ENCODE data around the gene PARD3B. TPM values are rescaled to one million over a fixed set of nuclear protein-coding genes. Genes with fewer than 3 reads are reported as not detected.

Gene PARD3B
- total RNA-seq, 1 donor from 2014 or later, result not detected

GRCh38 chr2:204945376-204945775, 400.1 kb downstream of the PARD3B start:
- Mint-ChIP-seq H3K36me3 (ENCODE audit: low read depth) (no peaks in the 10 kb centered on the region), H3K9me3 (peaks cover 7% of the 10 kb centered on the region), H3K27ac (no peak overlapping the region), H3K4me3 (no peak overlapping the region), H3K4me1 (no peaks in the 10 kb centered on the region), H3K27me3 (no peaks in the 10 kb centered on the region)
- ATAC-seq (ENCODE audit: low read depth), result no peak
- ChIA-PET POLR2A (no interaction called here), CTCF (no interaction called here)
- DNase-seq, result no peak
- intact Hi-C loops (cut with micrococcal nuclease), result no loop called here
- TF ChIP-seq, protein P1, sequence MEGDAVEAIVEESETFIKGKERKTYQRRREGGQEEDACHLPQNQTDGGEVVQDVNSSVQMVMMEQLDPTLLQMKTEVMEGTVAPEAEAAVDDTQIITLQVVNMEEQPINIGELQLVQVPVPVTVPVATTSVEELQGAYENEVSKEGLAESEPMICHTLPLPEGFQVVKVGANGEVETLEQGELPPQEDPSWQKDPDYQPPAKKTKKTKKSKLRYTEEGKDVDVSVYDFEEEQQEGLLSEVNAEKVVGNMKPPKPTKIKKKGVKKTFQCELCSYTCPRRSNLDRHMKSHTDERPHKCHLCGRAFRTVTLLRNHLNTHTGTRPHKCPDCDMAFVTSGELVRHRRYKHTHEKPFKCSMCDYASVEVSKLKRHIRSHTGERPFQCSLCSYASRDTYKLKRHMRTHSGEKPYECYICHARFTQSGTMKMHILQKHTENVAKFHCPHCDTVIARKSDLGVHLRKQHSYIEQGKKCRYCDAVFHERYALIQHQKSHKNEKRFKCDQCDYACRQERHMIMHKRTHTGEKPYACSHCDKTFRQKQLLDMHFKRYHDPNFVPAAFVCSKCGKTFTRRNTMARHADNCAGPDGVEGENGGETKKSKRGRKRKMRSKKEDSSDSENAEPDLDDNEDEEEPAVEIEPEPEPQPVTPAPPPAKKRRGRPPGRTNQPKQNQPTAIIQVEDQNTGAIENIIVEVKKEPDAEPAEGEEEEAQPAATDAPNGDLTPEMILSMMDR (IDR thresholded peaks at IDR 0.05), result no peak

- Mint-ChIP-seq H3K4me1 (no peaks in the 10 kb centered on the region), H3K36me3 (ENCODE audit: low read depth) (no peaks in the 10 kb centered on the region), H3K27ac (no peak overlapping the region), H3K9me3 (peaks cover 7% of the 10 kb centered on the region), H3K4me3 (no peak overlapping the region), H3K27me3 (no peaks in the 10 kb centered on the region)
- ChIA-PET POLR2A (no interaction called here), CTCF (no interaction called here)
- DNase-seq (no peak), ATAC-seq (ENCODE audit: low read depth) (no peak)
- TF ChIP-seq, protein P1 (IDR thresholded peaks at IDR 0.05), result no peak
- intact Hi-C loops (cut with micrococcal nuclease), result no loop called here
These were observed 401.6 kb downstream of the PARD3B start for GRCh38 chr2:204946892-204947291.

DNA sequence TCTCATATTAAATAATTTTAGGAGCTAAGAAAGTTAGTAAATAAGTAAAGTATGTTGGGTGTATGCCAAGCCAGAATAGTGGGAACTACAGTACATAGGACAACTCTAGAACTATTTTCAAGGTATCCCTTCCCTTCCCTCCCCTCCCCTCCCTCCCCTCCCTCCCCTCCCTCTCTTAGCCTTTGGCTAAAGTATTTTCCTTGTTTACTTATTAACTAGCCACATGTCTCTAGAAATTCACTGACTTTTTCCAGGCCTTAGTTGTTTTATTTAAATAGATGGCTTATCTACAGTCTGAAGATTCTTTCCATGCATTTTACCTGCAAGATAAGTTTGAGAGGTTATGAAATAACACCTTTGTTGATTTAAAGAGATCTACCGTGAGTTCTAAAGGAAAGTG, 402.1 kb downstream of the PARD3B start:
- CTCF ChIA-PET, result no interaction called here
- H3K4me1 Mint-ChIP-seq, result no peaks in the 10 kb centered on the region
- H3K36me3 Mint-ChIP-seq (ENCODE audit: low read depth), result no peaks in the 10 kb centered on the region
- peaks cover 7% of the 10 kb centered on the region for H3K9me3 Mint-ChIP-seq
- TF ChIP-seq, protein P1 (IDR thresholded peaks at IDR 0.05), result no peak
- no peak overlapping the region for H3K27ac Mint-ChIP-seq
- ATAC-seq (ENCODE audit: low read depth) (no peak), DNase-seq (no peak)
- intact Hi-C loops (cut with micrococcal nuclease), result no loop called here
- H3K27me3 Mint-ChIP-seq, result no peaks in the 10 kb centered on the region
- POLR2A ChIA-PET, result no interaction called here
- H3K4me3 Mint-ChIP-seq, result no peak overlapping the region

GRCh38 chr2:204948024-204948763, 402.9 kb downstream of the PARD3B start:
- no peaks in the 10 kb centered on the region for H3K36me3 Mint-ChIP-seq (ENCODE audit: low read depth)
- no peak overlapping the region for H3K4me3 Mint-ChIP-seq
- H3K27ac Mint-ChIP-seq, result no peak overlapping the region
- TF ChIP-seq, protein P1 (IDR thresholded peaks at IDR 0.05), result no peak
- no peak for DNase-seq
- POLR2A ChIA-PET, result no interaction called here
- CTCF ChIA-PET, result no interaction called here
- no peaks in the 10 kb centered on the region for H3K27me3 Mint-ChIP-seq
- intact Hi-C loops (cut with micrococcal nuclease), result no loop called here
- H3K9me3 Mint-ChIP-seq, result peaks cover 7% of the 10 kb centered on the region
- no peaks in the 10 kb centered on the region for H3K4me1 Mint-ChIP-seq
- ATAC-seq (ENCODE audit: low read depth), result no peak

DNA sequence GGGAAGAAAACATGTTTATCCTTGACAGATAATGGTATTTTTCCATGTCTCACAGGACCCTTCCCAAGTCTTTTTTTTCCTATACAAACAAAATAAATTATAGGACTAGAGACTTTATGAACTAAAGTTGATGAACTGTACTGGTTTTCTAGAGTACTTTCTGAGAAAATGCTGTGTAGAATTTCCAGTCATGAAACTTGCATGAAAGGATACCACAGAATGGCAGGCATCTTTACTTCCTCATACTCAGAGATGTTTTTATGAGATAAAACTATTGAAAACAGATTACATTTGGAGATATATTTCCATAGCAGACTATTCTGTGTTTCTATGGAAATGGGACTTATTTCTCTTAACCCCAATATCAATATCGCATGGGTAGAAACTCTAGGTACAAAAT, 403.5 kb downstream of the PARD3B start:
- no peak for DNase-seq
- Mint-ChIP-seq H3K4me3 (no peak overlapping the region), H3K27ac (no peak overlapping the region), H3K9me3 (peaks cover 7% of the 10 kb centered on the region), H3K27me3 (no peaks in the 10 kb centered on the region), H3K36me3 (ENCODE audit: low read depth) (no peaks in the 10 kb centered on the region), H3K4me1 (no peaks in the 10 kb centered on the region)
- intact Hi-C loops (cut with micrococcal nuclease), result no loop called here
- TF ChIP-seq, protein P1 (IDR thresholded peaks at IDR 0.05), result no peak
- ChIA-PET POLR2A (no interaction called here), CTCF (no interaction called here)
- ATAC-seq (ENCODE audit: low read depth), result no peak

All from activated B cell treated with CpG ODN at 0.5 μM for 24 hours (primary cell).